SW 1271 (cell line): Measurements from ENCODE around the gene PXDC1.
A peak's percentile ranks its signal among the peaks of the same experiment; 100 is the strongest.
"Not testable (repeated sequence)": the region's sequence is repeated elsewhere in the genome, so short reads cannot be mapped to it uniquely, and the experiment has no call there.

ENCODE experiments used
- DNase-seq, 2 experiments: peaks; one replicate each; lab custom pipeline; 2025; lab: John Stamatoyannopoulos, UW

Gene PXDC1

GRCh38 chr6:3762359-3762758, 10.8 kb upstream of the PXDC1 start:
- no peak for DNase-seq

- no peak for DNase-seq
Measured at GRCh38 chr6:3761989-3762270, 10.4 kb upstream of the PXDC1 start.

- DNase-seq: no peak
Measured at GRCh38 chr6:3759646-3760232, 8.2 kb upstream of the PXDC1 start.

- DNase-seq: no peak
Measured at GRCh38 chr6:3758842-3759144, 7.3 kb upstream of the PXDC1 start.

GRCh38 chr6:3757998-3758841, 6.7 kb upstream of the PXDC1 start:
- DNase-seq: not testable (repeated sequence)

- no peak for DNase-seq
Measured at GRCh38 chr6:3757241-3757641, 5.7 kb upstream of the PXDC1 start.

GRCh38 chr6:3756546-3756945, 5.0 kb upstream of the PXDC1 start:
- no peak for DNase-seq

- DNase-seq: no peak
Measured at GRCh38 chr6:3755637-3756545, 4.4 kb upstream of the PXDC1 start.

- DNase-seq: no peak
Measured at GRCh38 chr6:3754776-3755175, 3.3 kb upstream of the PXDC1 start.

- not testable (repeated sequence) for DNase-seq
Measured at GRCh38 chr6:3754032-3754725, 2.7 kb upstream of the PXDC1 start.

GRCh38 chr6:3753228-3753835, 1.8 kb upstream of the PXDC1 start:
- DNase-seq: no peak

- no peak for DNase-seq
Measured at GRCh38 chr6:3752531-3753227, 1.2 kb upstream of the PXDC1 start.

- peak; percentile 82 to 85 for DNase-seq
Measured at GRCh38 chr6:3751730-3752530, 417 bp upstream of the PXDC1 start.

GRCh38 chr6:3750317-3751076, 1.0 kb downstream of the PXDC1 start:
- peak; percentile 26 to 63 for DNase-seq

GRCh38 chr6:3749977-3750316, 1.6 kb downstream of the PXDC1 start:
- DNase-seq: peak in 1 of 2 experiments; percentile 61

- DNase-seq: no peak
Measured at GRCh38 chr6:3749067-3749841, 2.3 kb downstream of the PXDC1 start.

GRCh38 chr6:3748208-3749066, 3.1 kb downstream of the PXDC1 start:
- DNase-seq: peak; percentile 63 to 68

- no peak for DNase-seq
Measured at GRCh38 chr6:3747100-3747737, 4.3 kb downstream of the PXDC1 start.
